Measurements from ENCODE around the gene SBF2. TPM values are rescaled to one million over a fixed set of nuclear protein-coding genes. Genes with fewer than 3 reads are reported as not detected.
A peak's percentile ranks its signal among the peaks of the same experiment; 100 is the strongest.

SBF2 gene
- total RNA-seq, 1 experiment from 2014 or later = 30.2 TPM

DNA sequence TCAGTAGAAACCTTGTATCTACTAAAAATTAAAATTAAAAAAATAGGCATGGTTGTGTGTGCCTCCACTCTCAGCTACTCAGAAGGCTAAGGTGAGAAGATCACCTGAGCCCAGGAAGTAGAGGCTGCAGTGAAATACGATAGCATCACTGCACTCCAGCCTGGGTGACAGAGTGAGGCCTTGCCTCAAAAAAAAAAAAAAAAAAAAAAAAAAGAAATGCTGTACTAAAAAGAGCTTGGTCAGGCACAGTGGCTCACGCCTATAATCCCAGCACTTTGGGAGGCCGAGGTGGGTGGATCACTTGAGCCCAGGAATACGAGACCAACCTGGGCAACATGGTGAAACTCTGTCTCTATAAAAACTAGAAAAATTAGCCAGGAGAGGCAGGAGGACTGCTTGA is 36.5 kb downstream of the SBF2 start:
- Histone ChIP-seq H3K4me1 (ENCODE audit: insufficient read depth, low read length) (no peaks in the 10 kb centered on the region), H3T11ph (ENCODE audit: low read length) (no peak overlapping the region), H3K23me2 (ENCODE audit: insufficient read length, low read depth, low read length, poor library complexity, severe bottlenecking) (no peaks in the 10 kb centered on the region), H2AK5ac (ENCODE audit: insufficient read length, low read length) (no peak overlapping the region), H2BK120ac (ENCODE audit: low read depth, low read length, poor library complexity, severe bottlenecking) (no peak overlapping the region), H3K79me2 (ENCODE audit: insufficient read depth, low read length) (no peaks in the 10 kb centered on the region), H3K56ac (ENCODE audit: insufficient read length, low read depth, low read length) (no peak overlapping the region), H4K8ac (replicated peaks; ENCODE audit: insufficient read length, low read depth, low read length) (no peak overlapping the region), H3K18ac (ENCODE audit: insufficient read length, low read depth, low read length) (no peak overlapping the region), H3K27ac (ENCODE audit: insufficient read length, low read depth, low read length) (no peak overlapping the region), H2BK5ac (ENCODE audit: insufficient read length, low read length) (no peak overlapping the region), H3K4me2 (ENCODE audit: insufficient read depth, insufficient read length, low read length) (no peak overlapping the region), H4K20me1 (ENCODE audit: control insufficient read depth, insufficient read depth, insufficient read length) (no peaks in the 10 kb centered on the region), H3K23ac (ENCODE audit: insufficient read length, low read depth, low read length) (no peak overlapping the region), H2BK20ac (ENCODE audit: low read depth, low read length, poor library complexity, severe bottlenecking) (no peak overlapping the region), H4K91ac (ENCODE audit: insufficient read length, low read depth, low read length) (no peak overlapping the region), H2AFZ (ENCODE audit: low read length) (no peak overlapping the region), H3K79me1 (ENCODE audit: insufficient read depth, low read depth, low read length, poor library complexity, severe bottlenecking) (peaks cover 2% of the 10 kb centered on the region), H3K4ac (ENCODE audit: low read depth, low read length) (no peak overlapping the region), H2BK12ac (ENCODE audit: insufficient read length, low read depth, low read length) (no peak overlapping the region), H4K5ac (ENCODE audit: insufficient read length, low read depth, low read length) (no peak overlapping the region), H3K27me3 (ENCODE audit: insufficient read depth, low read length) (no peaks in the 10 kb centered on the region), H3K9ac (ENCODE audit: extremely low read depth, insufficient read length, low read length) (no peak overlapping the region), H2BK15ac (ENCODE audit: low read depth, low read length) (no peak overlapping the region), H3K14ac (ENCODE audit: insufficient read depth, low read length) (no peak overlapping the region), H3K9me3 (ENCODE audit: control insufficient read depth, low read depth, low read length) (no peaks in the 10 kb centered on the region)
- TF ChIP-seq CTCF (conservative IDR thresholded peaks at IDR 0.05) = no peak
- peaks cover 11 to 12% of the 10 kb centered on the region in 2 experiments for H3K4me1 Mint-ChIP-seq
- H3K9me3 Mint-ChIP-seq = no peaks in the 10 kb centered on the region
- no CpG with 5 or more reads among the region's 4 CpGs for WGBS (ENCODE audit: extremely low coverage, insufficient read length, low lambda C conversion rate)
- DNase-seq = peak; percentile 30
- peak overlapping the region in 2 of 3 experiments; percentile 82; a peak in 1 of 7 replicates for H3K27ac Mint-ChIP-seq
- H3K4me3 Mint-ChIP-seq = no peak overlapping the region
- no peaks in the 10 kb centered on the region for H3K27me3 Mint-ChIP-seq (ENCODE audit: low read depth)
- H3K36me3 Mint-ChIP-seq (ENCODE audit: insufficient read depth in 1 of 3, low read depth in 3 of 3) = peaks cover 0 to 4% (median 2%) of the 10 kb centered on the region in 3 experiments; a peak in 2 of 7 replicates

Data from H9 (cell line).